ENCODE data around the gene NUP188.
A peak's percentile ranks its signal among the peaks of the same experiment; 100 is the strongest.

NUP188 gene

DNA sequence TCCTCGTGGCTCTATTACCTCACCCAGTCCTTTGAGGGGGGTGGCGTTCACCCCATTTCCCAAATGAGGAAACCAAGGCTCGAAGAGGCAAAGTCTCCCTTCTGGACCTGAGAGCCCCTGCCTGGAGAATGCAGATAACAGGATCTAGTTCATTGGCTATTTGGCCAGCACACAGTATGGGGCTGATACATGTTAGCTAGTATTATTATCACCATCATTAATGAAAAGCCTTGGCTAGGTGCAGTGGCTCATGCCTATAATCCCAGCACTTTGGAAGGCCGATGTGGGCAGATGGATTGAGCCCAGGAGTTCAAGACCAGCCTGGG is 76.4 kb downstream of the NUP188 start:
- Histone ChIP-seq H3K27me3 (no peaks in the 10 kb centered on the region), H3K27ac (no peak overlapping the region), H3K4me3 (no peak overlapping the region), H3K36me3 (peaks cover 0 to 22% (median 4%) of the 10 kb centered on the region in 3 donors), H3K9me3 (no peaks in the 10 kb centered on the region), H3K4me1 (peaks cover 0 to 34% (median 22%) of the 10 kb centered on the region in 4 donors)
- no peak for DNase-seq
- intact Hi-C loops (cut with DNase I; ENCODE audit: low total_unique reads), result loop anchor here (10.0 kb wide), 1 partner anchor 169 kb away; no protein-coding TSS in a partner anchor
- TF ChIP-seq CTCF (IDR thresholded peaks at IDR 0.05), result no peak

DNA sequence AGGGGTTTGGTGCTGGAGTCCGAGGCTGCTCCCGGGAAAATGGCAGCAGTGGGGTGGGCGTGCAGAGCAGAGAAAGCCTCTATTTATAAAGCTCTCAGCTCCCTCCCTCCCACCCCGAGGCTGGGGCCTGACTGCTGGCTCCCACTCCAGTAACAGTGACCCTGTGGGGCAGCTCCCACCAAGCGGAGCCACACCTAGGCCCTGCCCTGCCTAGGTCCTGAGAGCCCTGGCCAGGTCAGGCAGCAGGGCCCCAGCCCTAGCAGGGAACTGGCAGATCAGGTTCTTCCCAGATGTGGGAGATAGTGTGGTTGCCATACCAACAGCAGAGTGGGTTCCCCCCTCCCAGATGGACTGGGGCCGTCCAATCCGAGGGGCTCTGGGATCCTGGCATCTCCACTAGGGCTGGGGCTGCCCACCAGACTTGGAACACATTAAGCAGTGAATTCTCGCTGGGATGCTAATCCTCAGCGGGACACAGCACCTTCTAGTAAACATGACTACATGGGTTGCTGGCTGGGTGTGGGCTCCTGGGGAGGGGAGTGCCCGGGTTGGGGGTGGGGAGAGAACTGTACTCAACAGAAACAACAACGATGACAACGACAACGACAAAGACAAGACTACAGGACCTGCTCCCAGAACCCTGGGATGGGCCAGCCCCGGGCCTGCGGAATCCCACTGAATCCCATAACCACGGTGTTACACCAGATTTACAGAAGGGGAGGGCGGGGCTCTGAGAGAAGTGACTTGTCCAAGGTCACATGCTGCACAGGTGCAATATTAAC is 79.1 kb downstream of the NUP188 start:
- Histone ChIP-seq H3K4me3 (peak overlapping the region; percentile 87 to 89), H3K27me3 (no peaks in the 10 kb centered on the region), H3K9me3 (no peaks in the 10 kb centered on the region), H3K36me3 (no peaks in the 10 kb centered on the region), H3K27ac (peak overlapping the region; percentile 72 to 74), H3K4me1 (peaks cover 0 to 34% (median 22%) of the 10 kb centered on the region in 4 donors)
- DNase-seq, result no peak
- no peak for TF ChIP-seq CTCF (IDR thresholded peaks at IDR 0.05)
- intact Hi-C loops (cut with DNase I; ENCODE audit: low total_unique reads), result loop anchor here (10.0 kb wide), 1 partner anchor 172 kb away; no protein-coding TSS in a partner anchor

GRCh38 chr9:129027224-129027684 is 79.8 kb downstream of the NUP188 start:
- Histone ChIP-seq H3K4me1 (peaks cover 0 to 34% (median 22%) of the 10 kb centered on the region in 4 donors), H3K27ac (peak overlapping the region; percentile 72 to 74), H3K4me3 (peak overlapping the region; percentile 87 to 89), H3K27me3 (no peaks in the 10 kb centered on the region), H3K36me3 (no peaks in the 10 kb centered on the region), H3K9me3 (no peaks in the 10 kb centered on the region)
- intact Hi-C loops (cut with DNase I; ENCODE audit: low total_unique reads), result loop anchor here (10.0 kb wide), 1 partner anchor 172 kb away; no protein-coding TSS in a partner anchor
- peak in 1 of 2 donors; percentile 59 for DNase-seq
- TF ChIP-seq CTCF (IDR thresholded peaks at IDR 0.05), result no peak

- peak; percentile 32 to 80 for DNase-seq
- intact Hi-C loops (cut with DNase I; ENCODE audit: low total_unique reads), result loop anchor here (10.0 kb wide), 1 partner anchor 173 kb away; no protein-coding TSS in a partner anchor
Measured at GRCh38 chr9:129027685-129028191, 80.2 kb downstream of the NUP188 start.

More at GRCh38 chr9:129027685-129028191, 80.2 kb downstream of the NUP188 start:
- Histone ChIP-seq H3K36me3 (no peaks in the 10 kb centered on the region), H3K27me3 (no peaks in the 10 kb centered on the region), H3K4me1 (peaks cover 0 to 34% (median 22%) of the 10 kb centered on the region in 4 donors), H3K27ac (peak overlapping the region; percentile 72 to 74), H3K9me3 (no peaks in the 10 kb centered on the region), H3K4me3 (peak overlapping the region; percentile 87 to 89)
- no peak for TF ChIP-seq CTCF (IDR thresholded peaks at IDR 0.05)
